GM12891 (cell line): ENCODE data around the gene ZEB2.
A peak's percentile ranks its signal among the peaks of the same experiment; 100 is the strongest.

ENCODE experiments used
- DNase-seq: peaks from one replicate; pipeline ENCODE4 v3.0.0; 2011; ENCODE audit warnings: low spot score; ENCODE audit not compliant: insufficient read length
- FAIRE-seq: peaks from 2 replicates; lab custom pipeline; 2011; peaks lifted over from hg19 to GRCh38; lab: Jason Lieb, UNC
- PAX5 ChIP-seq: IDR thresholded peaks from 2 replicates; pipeline ENCODE4 v1.6.1; 2011; ENCODE audit warnings: low read length, moderate library complexity, mild to moderate bottlenecking; ENCODE audit not compliant: insufficient read depth, severe bottlenecking
- POLR2A ChIP-seq: IDR thresholded peaks from 2 replicates; pipeline ENCODE4 v1.6.1; 2011; ENCODE audit warnings: low read depth, low read length, control low read depth
- POLR2AphosphoS5 ChIP-seq: IDR thresholded peaks from 2 replicates; pipeline ENCODE4 v1.6.1; 2011; ENCODE audit warnings: low read depth, low read length, control low read depth
- POU2F2 ChIP-seq: IDR thresholded peaks from 2 replicates; pipeline ENCODE4 v1.6.1; 2011; ENCODE audit warnings: low read depth, mild to moderate bottlenecking, control low read depth, low read length, moderate library complexity
- SPI1 ChIP-seq: IDR thresholded peaks from 2 replicates; pipeline ENCODE4 v1.6.1; 2011; ENCODE audit warnings: low read depth, low read length, control low read depth
- TAF1 ChIP-seq: IDR thresholded peaks from 2 replicates; pipeline ENCODE4 v1.6.1; 2011; ENCODE audit warnings: low read depth, low read length, control low read depth

The ZEB2 gene

GRCh38 chr2:144475569-144476275 lies 44.2 kb downstream of the ZEB2 start:
- TF ChIP-seq POLR2A (no peak), POLR2AphosphoS5 (no peak), TAF1 (no peak), PAX5 (no peak), SPI1 (no peak), POU2F2 (no peak)
- no peak for DNase-seq
- FAIRE-seq, result no peak

- TF ChIP-seq POLR2AphosphoS5 (no peak), SPI1 (no peak), TAF1 (no peak), PAX5 (no peak), POLR2A (no peak), POU2F2 (no peak)
- DNase-seq (no peak), FAIRE-seq (no peak)
Measured at GRCh38 chr2:144475044-144475443, 44.9 kb downstream of the ZEB2 start.

DNA sequence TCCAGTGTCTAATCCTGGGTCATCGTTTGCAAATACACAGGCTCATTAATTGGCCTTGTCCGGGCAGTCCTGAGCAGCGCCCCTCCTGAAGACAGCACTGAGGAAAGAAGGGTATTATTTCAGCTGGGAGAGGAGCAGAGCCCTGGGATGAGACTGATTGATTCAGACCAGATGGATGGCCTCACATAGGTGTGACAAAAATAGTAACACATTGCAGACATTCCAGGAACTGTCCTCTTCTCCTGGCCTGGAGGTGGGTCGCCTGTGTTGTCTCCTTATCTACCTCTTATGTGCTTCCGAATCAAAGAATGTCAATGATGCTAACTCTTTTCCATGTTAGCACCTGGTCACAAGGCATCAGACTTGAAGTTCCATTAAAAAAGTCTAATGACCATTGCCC lies 45.9 kb downstream of the ZEB2 start:
- DNase-seq (no peak), FAIRE-seq (no peak)
- no peak for TF ChIP-seq SPI1
- TF ChIP-seq POLR2A, result no peak
- no peak for TF ChIP-seq POU2F2
- TF ChIP-seq TAF1, result no peak
- no peak for TF ChIP-seq PAX5
- no peak for TF ChIP-seq POLR2AphosphoS5

- no peak for DNase-seq
- FAIRE-seq, result no peak
- TF ChIP-seq POLR2AphosphoS5, result no peak
Measured at GRCh38 chr2:144472911-144473310, 47.0 kb downstream of the ZEB2 start.

DNA sequence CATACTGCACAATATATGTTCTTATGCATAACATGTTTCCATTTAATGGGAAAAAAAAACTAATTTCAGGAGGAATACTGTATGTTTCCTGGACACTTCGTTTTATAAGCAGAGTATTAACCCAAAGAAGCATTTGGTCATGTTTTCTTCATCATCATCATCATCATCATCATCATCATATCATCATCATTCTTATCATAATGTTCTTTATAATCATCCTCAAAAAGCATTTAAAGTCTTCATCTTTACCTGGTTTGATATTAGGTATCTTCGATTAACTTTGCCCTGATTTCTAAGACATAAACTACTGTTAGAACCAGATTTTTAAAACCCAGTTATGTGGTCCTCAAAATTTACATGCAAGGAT lies 47.9 kb downstream of the ZEB2 start:
- TF ChIP-seq SPI1 (no peak), PAX5 (no peak), TAF1 (no peak), POLR2A (no peak), POU2F2 (no peak), POLR2AphosphoS5 (no peak)
- DNase-seq, result no peak
- no peak for FAIRE-seq

GRCh38 chr2:144471305-144472045 lies 48.4 kb downstream of the ZEB2 start:
- FAIRE-seq, result no peak

GRCh38 chr2:144470816-144471215 lies 49.1 kb downstream of the ZEB2 start:
- no peak for TF ChIP-seq PAX5
- TF ChIP-seq POLR2AphosphoS5, result no peak
- no peak for TF ChIP-seq POLR2A
- TF ChIP-seq TAF1, result no peak
- TF ChIP-seq POU2F2, result no peak
- TF ChIP-seq SPI1, result no peak
- DNase-seq (no peak), FAIRE-seq (no peak)

More at GRCh38 chr2:144471305-144472045, 48.4 kb downstream of the ZEB2 start:
- DNase-seq, result no peak
- TF ChIP-seq POU2F2, result 0 out of 2 replicates have a peak, but pooled peaks have one; percentile 47
- TF ChIP-seq TAF1, result no peak

DNA sequence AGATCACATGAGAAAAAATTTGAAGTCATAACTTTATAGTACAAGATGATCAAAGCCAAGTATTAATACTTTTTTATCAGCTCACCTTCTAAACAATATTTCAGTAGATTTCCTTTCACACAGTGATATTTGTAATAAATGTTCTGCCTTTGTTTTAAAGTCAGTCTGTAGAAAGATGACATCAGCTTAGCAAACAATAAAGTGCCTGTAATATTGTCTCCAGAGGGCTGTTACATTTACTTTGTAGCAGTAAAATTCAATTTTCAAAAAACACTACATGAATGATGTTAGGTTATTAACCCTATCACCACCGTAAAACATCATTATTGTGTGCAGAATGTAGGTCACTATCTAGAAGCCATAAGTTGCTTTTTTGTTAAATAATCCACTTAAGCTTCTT lies 49.6 kb downstream of the ZEB2 start:
- TF ChIP-seq PAX5 (no peak), TAF1 (no peak), SPI1 (no peak), POLR2AphosphoS5 (no peak), POU2F2 (no peak), POLR2A (no peak)
- DNase-seq (no peak), FAIRE-seq (no peak)

DNA sequence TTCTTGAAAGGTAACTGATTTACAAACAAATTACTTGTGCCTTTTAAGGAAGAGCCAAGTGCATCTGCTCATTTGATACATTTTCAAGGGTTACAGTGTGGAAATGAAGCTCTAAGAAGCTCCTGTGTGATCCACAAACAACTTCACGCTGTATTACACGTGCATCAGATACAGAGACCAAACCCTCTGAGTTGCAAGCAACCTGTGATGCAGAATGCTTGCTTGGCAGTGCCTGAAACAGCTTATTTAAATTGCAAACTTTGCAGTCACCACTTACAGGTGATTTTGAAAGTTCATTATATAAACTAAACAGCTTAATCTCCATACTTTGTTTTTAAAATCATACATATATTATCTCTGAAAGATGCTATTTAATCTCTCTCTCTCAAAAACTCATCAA lies 50.1 kb downstream of the ZEB2 start:
- TF ChIP-seq SPI1 (no peak), TAF1 (no peak), POLR2A (no peak), POLR2AphosphoS5 (no peak), PAX5 (no peak), POU2F2 (no peak)
- no peak for DNase-seq
- FAIRE-seq, result no peak

- TF ChIP-seq SPI1 (no peak), TAF1 (no peak), PAX5 (no peak), POLR2A (no peak), POLR2AphosphoS5 (no peak), POU2F2 (no peak)
- DNase-seq (no peak), FAIRE-seq (no peak)
Measured at GRCh38 chr2:144468823-144469595, 50.9 kb downstream of the ZEB2 start.
